Fibroblast of skin of back (primary cell): ENCODE results near the gene ECHS1.
A peak's percentile ranks its signal among the peaks of the same experiment; 100 is the strongest.
"Not testable (repeated sequence)": the region's sequence is repeated elsewhere in the genome, so short reads cannot be mapped to it uniquely, and the experiment has no call there.

Source experiments
- DNase-seq: peaks from one replicate; pipeline ENCODE4 v3.0.0-alpha.2; 2013

Gene ECHS1

GRCh38 chr10:133324198-133324792 is 48.9 kb downstream of the ECHS1 start:
- DNase-seq, result peak; percentile 38

- not testable (repeated sequence) for DNase-seq
These were observed 51.0 kb downstream of the ECHS1 start for GRCh38 chr10:133322064-133322709.

DNA sequence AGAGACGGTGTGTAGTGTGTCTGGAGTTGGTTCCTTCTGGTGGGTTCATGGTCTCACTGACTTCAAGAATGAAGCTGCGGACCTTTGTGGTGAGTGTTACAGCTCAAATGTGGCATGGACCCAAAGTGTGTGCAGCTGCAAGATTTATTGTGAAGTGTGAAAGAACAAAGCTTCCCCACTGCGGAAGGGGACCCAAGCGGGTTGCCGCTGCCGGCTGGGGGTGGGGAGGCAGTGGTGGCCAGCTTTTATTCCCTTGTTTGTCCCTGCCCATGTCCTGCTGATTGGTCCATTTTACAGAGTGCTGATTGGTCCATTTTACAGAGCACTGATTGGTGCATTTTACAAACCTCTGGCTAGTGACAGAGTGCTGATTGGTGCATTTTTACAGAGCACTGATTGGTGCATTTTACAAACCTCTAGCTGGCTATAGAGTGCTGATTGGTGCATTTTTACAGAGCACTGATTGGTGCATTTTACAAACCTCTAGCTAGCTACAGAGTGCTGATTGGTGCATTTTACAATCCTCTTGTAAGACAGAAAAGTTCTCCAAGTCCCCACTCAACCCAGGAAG is 52.2 kb downstream of the ECHS1 start:
- not testable (repeated sequence) for DNase-seq

- peak; percentile 58 for DNase-seq
These were observed 54.5 kb downstream of the ECHS1 start for GRCh38 chr10:133318494-133319127.

GRCh38 chr10:133316732-133317131 is 56.4 kb downstream of the ECHS1 start:
- DNase-seq, result no peak

GRCh38 chr10:133316266-133316665 is 56.9 kb downstream of the ECHS1 start:
- no peak for DNase-seq

- DNase-seq, result no peak
These were observed 57.3 kb downstream of the ECHS1 start for GRCh38 chr10:133315847-133316246.

GRCh38 chr10:133314911-133315310 is 58.2 kb downstream of the ECHS1 start:
- DNase-seq, result no peak

DNA sequence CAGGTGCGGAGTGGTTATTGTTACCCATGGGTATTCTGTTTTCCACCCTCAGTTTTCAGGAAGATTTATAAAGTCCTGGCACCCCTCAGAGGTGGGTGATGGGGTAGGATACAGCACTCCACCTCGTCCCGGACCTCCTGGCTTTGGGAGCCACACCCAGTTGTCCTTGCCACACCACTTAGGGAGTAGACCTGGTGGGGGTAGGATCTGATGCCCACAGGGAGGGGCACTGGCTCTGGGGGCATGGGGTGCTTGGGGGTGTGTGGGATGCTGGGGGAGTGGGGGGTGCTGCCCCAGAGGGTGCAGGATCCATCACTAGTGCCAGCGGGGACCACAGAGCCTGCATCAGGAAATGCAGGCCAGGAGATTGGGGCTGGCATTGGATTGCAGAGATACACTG is 60.0 kb downstream of the ECHS1 start:
- DNase-seq, result no peak

GRCh38 chr10:133312769-133313145 is 60.4 kb downstream of the ECHS1 start:
- no peak for DNase-seq
